GM18870 (cell line): ENCODE data around the gene CNTN5.
A peak's percentile ranks its signal among the peaks of the same experiment; 100 is the strongest.

Experiments used
- ATAC-seq: cut with Tn5 transposase; IDR thresholded peaks from one replicate; pipeline ENCODE4 v1.9.1; 2021; ENCODE audit warnings: moderate library complexity; ENCODE audit not compliant: unreplicated experiment

CNTN5 gene

DNA sequence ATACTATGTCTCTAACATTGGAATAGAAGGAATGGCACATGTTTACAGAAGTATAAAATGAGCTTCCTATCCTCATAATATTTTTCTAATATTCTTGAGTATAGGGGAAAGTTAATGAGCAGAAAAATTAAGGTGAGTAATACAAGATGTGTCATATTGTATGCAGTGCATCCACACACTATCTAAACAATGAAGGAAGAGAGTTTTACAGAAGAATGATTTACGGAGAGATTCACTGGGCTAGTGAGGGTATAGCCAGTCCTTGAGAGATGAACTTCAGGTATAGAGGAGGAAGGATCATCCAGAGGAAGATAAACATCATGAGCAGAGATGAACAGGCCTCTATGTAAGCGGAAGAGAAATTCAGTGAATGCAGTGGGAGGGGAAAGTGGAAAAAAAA is 569.0 kb downstream of the CNTN5 start:
- ATAC-seq: no peak

DNA sequence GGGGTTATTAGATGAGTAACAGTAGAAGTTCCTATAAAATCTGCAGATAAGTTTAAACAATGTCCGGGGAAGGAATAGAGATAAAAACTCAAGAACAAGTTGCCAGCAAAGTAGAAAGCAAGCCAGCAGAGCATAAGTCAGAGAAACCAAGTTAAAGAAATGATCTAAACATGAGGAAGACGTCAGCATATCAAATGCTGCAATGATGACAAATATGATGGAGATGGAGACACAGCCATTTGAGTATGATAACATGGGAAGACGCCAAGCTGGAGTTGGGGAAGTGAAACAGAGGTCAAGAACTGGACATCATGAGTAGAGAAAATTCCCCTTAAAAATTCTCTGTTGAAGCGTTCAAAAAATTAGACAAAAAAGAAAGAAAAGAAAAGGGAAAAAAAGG is 571.5 kb downstream of the CNTN5 start:
- no peak for ATAC-seq

DNA sequence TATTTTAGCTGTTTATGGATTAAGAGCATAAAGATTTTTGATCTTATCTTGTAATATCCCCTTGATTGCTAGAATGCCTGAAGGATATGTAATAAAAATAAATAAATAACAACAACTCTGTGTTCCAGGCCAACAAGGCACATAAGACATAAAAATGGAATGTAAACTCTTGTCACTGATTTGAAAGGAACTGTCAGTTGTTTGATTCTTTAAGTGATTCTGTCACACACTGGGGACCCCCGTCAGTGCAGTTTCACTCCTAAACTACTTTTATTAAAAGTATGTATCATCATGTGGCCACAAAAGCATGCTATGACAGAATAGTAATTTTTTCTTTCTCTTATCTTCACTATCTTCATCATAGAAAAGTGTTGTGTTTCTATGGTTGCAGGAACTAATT is 572.4 kb downstream of the CNTN5 start:
- ATAC-seq: no peak

DNA sequence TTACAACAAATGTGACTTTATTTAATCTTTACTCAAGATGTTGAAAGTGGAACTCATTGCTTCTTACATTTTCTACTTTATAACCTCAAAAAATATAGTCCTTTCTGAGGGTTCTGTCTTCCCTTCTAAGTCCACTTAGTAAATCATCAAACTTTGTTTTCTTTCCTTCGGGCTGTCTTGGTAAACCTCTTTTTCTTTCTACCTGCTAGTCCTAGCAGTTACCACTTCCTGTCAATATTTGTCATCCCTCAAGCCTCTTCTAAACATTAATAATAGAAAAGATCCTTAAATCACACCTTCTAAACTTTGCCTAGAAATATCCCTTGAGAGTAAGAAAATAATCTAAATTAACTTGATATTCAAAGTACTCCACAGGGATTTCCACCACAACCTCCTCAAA is 580.4 kb downstream of the CNTN5 start:
- no peak for ATAC-seq

DNA sequence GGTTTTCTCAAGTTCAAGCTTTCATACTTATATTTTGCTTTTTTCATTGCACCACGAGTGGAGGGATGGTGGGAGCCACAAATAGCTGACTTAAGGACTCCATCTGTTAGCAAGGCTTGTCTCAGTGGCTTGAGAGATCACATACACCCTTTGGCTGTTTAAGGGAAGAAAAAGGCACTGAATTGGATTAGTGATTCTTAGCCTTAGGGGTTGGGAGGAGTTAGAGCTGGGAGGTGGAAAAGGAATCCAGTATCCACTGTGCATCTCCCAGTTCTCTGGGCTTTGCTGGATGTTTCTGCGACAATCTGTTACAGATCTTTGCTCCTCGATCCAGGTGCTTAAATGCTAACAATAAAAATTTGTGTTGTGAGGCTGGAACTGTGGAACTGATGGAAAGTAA is 593.6 kb downstream of the CNTN5 start:
- no peak for ATAC-seq

DNA sequence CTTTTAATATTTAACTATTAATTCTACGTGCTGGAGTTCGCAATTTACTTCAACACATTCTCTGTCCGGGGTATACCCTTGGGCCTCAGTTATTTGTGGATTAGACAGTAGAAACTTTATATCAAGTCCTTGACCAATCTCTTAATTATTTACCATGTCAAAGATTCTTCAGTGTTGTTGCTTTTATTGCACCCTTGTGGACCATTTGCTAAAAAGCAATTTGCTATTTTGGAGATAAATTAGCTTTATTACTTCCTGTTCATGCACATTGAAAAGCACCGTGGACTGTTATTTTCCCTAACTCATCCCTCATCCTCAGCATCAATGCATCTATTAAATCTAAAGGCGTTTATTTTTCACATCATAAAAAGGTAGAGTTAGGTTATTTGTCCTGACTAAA is 609.9 kb downstream of the CNTN5 start:
- no peak for ATAC-seq

DNA sequence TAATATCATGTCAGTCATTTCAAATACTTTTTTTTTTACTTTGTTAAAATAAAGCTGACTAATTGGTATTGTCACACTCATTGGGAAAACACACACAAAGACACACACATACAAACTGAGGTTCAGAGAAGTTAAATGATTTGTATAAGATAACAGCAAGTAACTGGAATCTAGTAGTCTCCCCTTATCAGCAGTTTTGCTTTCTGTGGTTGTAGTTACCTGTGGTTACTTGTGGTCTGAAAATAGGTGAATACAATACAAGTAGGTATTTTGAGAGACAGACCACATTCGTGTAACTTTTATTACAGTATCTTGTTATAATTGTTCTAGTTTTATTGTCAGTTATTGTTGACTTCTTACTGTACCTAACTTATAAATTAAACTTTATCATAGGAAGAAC is 610.9 kb downstream of the CNTN5 start:
- no peak for ATAC-seq

DNA sequence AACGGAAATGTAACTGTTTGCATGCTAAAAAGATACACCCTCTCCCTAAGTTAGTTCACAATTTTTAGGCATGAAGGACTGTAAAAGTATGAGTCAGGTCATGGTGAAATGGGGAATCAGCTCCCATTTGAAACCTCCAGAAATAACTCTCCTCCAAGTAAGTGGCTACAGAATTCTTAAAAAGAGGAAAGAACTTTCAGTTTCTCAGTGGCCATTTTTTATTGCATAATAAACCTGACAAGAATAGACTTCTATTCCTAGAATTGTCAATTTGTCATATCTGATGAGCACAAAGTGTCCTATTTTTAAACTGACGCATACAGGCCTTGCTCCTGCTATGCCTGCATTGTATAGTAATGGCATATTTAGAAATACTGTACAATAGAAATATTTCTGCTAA is 612.2 kb downstream of the CNTN5 start:
- ATAC-seq: no peak

DNA sequence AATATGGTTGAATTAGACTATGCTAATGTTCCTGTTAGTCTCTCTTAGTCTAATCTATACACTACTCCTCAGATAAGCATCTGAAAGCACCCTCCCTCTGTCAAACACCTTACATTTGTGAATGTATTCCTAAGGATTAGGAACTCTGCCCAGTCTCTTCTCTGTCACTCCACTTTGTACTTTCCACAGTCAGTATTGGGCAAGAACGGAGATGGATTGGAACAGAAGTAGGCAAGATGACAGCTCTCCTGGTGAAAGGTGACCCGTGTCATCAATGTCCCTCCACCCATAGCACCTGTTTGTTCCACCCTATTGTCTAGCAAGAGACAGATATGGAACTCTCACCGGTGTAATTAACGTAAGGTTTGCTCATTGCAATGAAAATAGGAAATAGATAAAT is 613.8 kb downstream of the CNTN5 start:
- no peak for ATAC-seq

DNA sequence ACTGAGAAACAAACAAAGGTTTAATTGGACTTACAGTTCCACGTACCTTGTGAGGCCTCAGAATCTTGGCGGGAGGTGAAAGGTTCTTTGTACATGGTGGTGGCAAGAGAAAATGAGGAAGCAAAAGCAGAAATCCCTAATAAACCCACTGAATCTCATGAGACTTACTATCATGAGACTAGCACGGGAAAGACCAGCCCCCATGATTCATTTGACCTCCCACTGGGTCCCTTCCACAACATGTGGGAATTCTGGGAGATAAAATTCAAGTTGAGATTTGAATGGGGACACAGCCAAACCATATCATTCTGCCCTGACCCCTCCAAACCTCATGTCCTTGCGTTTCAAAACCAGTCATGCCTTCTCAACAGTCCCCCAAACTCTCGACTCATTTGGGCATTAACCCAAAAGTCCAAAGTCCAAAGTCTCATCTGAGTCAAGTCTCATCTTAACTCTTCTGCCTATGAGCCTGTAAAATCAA is 617.4 kb downstream of the CNTN5 start:
- no peak for ATAC-seq

DNA sequence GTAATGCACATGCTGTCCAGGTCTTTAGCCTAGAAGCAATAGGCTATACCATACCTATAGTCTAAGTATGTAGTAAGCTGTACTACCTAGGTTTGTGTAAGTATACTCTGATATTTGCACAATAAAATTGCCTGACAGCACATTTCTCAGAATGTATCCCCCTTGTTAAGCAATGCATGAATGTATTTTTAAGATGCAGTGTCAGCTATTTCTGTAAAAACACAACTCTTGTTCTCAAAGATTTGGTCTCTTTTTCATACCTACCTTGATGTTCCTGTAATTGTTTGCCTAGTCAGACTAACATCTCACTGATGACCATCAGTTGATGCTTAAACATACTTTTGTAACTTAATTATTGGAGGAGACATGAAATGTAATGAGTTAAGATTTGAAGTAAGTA is 619.9 kb downstream of the CNTN5 start:
- ATAC-seq: no peak

DNA sequence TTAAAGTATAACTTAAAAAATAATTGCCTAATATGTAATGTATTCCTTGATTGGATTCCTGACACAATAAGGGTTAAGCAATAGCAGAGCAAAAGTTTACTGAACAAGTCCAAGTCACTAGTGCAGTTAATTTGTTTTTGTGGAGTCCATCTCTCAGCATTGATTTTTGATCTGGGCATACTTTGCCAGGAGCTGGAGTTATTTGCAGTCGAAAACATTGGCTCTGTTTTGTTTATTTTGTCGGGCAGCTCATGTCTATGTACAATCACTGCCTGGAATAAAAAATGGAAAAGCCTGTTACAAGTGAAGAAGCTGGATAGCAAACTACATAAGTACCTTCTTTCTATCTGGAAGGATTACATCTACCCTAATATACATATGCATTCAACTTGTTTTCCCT is 625.2 kb downstream of the CNTN5 start:
- ATAC-seq: no peak

DNA sequence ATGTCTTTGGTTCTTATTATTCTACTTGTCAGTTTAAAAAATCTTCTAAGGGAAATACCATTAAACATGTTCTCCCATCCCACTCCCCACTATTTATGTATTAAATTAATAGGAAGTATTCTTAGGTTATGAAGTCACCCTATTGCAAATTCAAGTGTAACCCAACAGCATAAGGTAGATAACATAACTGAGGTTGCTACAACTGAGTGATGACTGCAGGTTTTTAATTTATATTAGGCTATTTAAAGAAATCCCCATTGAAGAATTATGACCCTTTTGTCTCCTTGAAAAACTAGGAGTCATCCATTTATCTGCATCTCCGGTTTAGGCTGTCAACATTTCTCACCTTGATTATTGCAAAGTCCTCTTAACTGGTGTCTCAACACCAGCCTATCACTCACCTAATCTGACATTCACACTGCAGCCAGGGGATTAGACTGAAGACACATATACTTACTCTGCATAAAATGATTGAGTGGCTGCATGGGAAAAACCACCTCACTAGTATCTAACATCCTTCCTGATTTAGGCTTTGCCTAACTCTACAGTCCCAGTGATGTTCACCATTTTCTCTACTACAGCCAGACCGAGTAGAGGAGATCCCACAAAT is 649.4 kb downstream of the CNTN5 start:
- ATAC-seq: no peak

DNA sequence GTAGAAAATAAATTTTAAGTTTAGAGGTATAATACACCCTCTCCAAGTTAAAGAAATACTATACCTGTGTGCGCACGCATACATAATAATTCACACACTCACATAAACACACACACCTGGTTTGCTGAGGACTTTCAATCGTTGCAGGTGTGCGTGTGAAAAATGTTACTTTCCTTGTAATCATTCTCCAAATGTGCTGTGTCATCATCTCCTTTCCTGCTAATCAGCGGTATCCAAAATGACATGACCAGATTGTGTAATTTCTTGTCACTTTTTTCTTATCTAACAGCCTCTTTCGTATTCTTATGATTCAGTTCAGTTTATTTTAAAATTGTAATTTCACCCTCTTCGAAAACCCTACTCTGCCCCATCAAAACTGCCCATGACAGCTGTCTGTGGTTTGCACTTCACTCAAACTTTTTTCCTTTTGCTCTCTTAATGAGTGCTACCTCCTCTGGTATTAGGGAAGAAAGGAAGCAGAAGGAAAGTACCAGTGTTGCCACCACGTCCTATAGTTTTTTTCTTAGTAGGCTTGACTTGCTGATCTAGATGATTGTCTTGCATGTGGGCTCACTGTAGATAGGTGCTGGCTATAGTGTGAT is 651.2 kb downstream of the CNTN5 start:
- no peak for ATAC-seq

DNA sequence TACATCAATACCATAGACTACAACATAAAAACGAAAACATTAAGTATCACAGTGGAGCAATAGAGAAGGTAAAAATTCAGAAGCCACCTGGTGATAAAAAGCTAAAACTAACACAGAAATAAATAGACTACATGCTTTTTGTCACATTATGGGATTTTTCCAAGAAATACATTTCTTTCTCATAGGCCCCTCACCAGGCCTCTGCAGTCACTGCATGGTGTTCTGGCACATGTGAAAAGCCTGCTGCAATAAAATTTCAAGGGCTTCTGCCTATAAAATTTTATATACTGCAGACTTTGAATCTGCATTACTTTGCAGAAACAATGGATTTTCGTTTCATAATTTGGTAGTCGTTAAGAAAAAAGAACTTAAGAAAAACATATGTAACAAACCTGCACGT is 655.5 kb downstream of the CNTN5 start:
- ATAC-seq: no peak

DNA sequence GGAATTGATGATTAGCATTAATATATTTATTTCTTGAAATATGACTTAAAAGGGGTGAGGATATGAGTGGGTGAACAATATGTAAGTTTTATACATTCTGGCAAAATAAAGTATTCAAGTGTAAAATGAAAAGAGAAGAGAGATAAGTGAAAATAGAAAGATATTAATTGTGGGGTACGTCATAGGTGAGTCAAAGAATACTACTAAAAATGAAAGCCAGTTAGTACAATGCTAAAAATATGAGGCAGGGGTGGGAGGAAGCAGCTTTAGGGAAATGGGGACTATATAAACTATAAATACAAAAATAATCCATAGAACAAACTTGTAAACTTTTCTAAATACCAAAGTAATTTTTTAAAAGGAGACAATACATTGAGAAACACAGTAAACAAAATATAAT is 661.4 kb downstream of the CNTN5 start:
- no peak for ATAC-seq

DNA sequence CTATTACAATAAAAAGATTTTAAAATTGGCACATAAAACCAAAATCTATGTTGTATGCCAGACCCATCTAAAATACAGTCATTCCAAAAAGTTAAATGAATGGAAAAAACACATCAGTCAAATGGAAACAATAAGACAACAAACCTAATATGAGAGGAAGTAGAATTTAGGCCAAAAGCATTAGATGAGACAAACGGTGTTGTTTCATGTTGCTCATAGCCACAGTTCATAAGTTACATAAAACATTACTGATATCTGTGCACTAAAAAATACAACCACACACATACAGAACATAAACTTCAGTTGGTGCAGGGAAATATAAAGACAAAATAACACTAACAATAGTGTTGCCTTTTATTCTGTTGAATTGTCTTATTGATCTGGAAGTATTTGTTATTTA is 661.9 kb downstream of the CNTN5 start:
- ATAC-seq: no peak

DNA sequence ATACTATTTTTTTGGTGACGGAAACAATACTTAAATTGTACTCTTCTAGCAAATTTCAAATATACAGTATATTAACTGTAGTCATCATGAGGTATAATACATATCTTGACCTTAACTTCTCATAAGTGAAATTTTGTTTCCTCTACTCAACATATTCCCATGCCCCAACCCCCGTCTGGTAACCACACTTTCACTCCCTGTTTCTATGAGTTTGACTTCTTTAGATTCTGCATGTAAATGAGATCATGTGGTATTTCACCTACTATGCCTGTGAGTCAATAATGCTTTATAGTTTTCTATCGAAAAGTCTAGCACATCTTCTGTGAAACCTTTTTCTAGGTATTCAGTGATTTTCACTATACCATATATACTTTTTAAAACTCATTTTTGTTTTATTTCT is 663.2 kb downstream of the CNTN5 start:
- peak; percentile 73 for ATAC-seq

DNA sequence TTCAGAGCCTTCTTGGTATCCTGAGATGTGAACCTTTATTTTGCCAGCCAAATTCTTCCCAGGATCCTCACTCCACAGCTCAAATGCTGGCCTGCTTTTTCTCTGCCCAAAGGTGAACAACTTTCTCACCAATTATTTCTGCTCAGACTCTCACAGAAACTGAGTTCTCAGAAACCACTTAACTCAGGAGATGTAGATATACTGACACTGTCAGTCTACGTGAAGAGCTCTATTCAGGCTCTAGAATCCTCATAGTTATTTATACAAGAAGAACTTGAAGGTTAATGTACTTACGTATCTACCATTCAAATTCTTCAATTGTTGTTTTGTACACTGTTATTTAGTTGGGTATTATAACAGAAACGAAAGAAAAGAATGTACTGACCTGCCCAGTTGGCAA is 666.1 kb downstream of the CNTN5 start:
- no peak for ATAC-seq

DNA sequence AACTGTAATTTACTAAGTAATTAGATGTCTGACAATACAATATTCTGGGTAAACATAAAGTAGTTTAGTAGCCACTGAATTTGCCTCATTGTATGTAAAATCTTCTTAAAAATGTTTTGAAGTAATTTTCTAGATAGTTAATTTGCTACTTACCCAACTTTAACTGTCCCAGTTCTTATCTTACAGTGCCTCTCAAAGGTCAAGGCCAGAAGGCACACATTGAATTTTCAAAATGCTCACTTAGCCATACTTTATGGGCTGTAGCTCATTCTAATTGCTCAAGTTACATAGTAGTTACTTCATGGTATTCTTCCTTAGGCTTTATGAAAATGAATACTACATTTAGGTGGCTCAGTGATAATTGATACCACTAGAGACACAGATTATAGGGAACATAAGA is 666.6 kb downstream of the CNTN5 start:
- no peak for ATAC-seq

DNA sequence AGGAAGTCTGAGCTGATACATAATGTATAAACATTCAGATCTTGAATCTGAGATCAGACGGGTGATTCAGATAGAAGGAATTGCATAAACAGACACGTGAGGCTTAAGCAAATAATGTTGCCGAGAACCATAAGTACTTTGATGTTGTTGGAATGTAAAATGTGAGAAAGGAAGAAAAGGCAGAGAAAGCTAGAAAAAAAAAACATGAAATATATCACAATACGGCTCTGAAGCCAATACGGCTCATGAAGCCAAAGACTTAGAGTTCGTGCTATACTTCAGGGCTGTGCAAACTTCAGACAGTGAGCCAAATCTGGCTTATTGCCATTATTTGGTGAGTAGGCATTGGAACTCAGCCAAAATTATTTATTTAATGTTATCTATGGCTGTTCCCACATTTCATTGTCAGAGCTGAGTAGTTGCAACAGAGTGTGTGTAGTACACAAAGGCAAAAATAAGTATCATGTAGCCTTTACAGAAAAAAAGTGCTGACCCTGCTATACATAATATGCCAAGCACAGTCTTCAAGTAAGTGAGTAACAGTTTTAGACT is 673.3 kb downstream of the CNTN5 start:
- ATAC-seq: no peak

DNA sequence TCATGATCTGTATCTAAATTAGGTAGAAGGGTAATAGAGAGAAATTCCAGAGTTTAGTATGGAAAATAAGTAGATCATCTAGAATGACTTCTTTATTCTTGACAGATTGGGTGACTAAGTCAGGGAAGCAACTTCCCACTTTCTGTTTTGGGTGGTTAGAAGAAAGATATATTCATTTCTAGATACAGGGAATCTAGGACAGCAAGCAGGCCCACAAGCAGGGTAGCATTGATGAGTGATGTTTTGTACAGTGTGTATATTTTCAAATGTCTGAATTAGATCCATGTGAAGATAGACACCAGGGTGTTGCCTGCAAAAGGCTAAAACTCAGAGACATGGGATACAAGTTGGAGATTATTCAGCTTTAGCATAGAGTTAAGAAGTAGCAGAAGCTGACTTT is 674.4 kb downstream of the CNTN5 start:
- ATAC-seq: no peak

DNA sequence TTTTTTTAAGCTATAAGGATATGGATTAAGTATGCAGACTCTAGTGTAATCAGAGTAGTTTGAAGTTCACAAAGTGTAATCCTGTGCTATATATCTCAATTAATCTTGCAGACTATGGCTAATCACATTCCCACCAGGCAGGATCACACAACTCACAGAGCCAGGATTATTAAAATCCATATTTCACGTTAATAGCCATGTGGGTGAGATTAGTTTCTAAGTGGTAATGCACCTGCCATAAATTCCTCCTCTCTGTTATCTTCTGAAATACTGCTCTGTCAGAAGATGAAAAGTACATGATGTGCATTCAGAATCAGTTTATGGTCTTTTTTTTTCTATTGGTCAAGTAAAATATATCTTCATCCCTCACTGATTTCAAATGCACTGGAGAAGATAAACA is 686.1 kb downstream of the CNTN5 start:
- no peak for ATAC-seq
